Measurements from ENCODE around the gene VPS37B.

Gene VPS37B

GRCh38 chr12:122852336-122853275 is 43.3 kb downstream of the VPS37B start:
- DNase-seq (ENCODE audit: low read depth): no peak

- no peak for DNase-seq (ENCODE audit: low read depth)
These were observed 44.1 kb downstream of the VPS37B start for GRCh38 chr12:122851820-122852219.

DNA sequence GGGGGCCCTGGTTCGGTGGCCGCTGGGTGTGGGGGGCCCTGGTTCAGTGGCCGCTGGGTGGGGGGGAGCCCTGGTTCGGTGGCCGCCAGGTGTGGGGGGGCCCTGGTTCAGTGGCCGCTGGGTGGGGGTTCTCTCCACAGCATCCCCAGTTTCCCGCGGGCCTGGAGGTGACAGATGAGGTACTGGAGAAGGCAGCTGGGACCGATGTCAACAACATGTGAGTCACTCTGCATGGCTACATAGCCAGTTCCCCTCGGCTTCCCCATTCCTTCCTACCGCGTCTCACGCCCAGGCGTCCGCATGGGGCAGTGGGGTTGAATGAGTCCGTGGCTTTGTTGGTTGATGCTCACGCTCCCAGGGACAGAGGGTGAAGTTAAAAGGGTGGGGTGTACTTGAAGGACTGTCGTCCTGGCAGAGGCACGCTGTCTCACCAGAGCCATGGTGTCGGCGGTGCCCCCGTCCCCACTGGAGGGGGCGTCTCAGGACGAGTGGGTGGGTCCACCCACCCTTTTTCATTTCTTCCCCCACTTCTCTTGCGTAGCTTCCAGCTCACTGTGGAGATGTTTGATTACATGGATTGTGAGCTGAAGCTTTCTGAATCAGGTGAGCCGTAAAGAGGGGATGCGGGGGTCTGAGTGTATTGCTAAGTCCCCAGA is 45.1 kb downstream of the VPS37B start:
- DNase-seq (ENCODE audit: low read depth): no peak

DNA sequence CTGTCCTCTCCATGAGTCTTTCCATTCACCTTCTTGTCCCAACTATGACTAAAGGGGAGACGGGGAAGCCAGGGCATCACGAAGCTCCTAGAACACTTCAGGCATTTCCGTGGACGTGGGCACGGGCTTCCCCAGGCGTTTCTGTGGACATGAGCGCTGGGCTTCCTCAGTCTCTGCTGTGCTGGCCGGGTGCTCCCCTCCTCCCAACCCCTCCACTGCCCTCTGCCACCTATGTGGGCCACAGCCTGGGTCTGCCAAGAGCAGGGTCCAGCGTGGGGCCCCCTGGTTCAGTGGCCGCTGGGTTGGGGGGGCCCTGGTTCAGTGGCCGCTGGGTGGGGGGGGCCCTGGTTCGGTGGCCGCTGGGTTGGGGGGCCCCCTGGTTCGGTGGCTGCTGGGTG is 45.9 kb downstream of the VPS37B start:
- no peak for DNase-seq (ENCODE audit: low read depth)

GRCh38 chr12:122849352-122850047 is 46.4 kb downstream of the VPS37B start:
- DNase-seq (ENCODE audit: low read depth): no peak

DNA sequence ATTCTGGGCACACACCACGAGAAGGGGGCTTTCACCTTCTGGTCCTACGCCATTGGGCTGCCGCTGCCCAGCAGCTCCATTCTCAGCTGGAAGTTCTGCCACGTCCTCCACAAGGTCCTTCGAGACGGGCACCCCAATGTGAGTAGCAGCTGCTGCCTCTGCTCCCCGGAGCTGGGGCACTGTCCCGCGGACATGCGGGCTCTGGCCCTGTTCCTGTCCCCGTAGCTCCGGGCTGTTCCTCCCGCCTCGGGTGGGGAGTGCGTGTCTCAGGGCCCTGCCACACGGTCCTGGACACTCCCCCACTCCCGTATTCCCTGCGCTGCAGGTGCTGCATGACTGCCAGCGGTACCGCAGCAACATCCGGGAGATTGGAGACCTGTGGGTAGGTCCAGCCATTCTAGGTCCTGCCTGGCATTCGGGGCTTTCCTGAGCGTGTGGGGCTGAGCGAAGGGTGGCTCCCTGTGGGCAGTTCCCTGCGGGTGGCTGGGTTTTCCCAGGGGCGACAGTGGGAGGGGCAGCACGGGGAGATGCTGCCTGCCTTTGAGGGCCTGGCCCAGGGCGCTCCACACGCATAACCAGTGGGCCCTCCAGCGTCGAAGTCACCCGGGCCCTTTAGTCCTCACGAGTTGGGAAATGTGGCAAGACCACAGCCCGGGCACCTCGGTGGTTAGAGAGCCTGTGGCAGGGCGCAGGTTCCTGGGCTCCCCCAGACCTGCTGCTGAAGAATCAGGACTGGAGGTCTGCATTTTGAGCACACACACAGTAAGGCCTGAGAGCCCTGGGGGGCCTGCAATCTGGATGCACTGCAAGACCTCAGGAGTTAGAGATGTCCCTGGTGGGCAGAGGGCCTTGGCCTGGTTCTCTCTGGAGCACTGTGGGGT is 47.2 kb downstream of the VPS37B start:
- DNase-seq (ENCODE audit: low read depth): no peak

DNA sequence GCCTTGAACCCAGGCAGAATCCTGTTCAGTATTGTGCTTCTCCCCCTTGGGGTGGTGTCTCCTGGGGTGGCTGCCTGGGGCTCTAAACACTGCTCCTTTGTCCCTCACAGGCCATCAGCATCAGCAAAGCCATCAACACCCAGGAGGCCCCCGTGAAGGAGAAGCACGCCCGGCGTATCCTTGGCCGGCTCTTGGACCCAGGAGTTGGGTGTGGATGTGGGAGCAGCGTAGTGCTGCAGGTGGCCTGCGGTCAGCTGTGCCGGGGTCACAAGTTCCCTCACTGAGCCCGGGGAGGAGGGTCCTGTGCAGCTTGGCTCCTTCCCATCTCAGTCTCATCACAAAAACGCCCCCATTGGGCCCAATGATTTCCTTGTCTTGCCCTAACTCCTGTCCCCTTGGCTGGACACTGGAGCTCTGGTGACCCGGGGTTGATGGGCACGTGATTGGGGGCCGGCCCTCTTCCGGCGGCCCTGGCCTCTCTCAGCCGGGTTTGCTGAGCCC is 48.0 kb downstream of the VPS37B start:
- no peak for DNase-seq (ENCODE audit: low read depth)

DNA sequence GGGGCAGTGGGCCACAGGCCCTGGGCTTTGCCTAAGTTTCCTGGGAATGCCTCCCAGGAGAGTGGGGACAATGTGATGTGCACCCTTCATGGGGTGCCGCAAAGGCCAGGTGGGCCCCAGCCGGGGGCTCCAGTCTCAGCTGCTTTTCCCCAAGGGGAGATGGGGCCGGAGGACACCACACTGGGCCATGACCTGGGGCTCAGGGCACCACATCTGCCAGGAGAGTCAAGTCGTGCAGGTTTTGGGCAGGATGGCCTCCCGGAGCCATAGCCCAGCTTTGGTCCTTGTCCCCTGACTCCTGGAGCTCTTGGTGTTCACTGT is 48.4 kb downstream of the VPS37B start:
- DNase-seq (ENCODE audit: low read depth): no peak

- no peak for DNase-seq (ENCODE audit: low read depth)
These were observed 49.1 kb downstream of the VPS37B start for GRCh38 chr12:122846622-122847515.

- no peak for DNase-seq (ENCODE audit: low read depth)
These were observed 49.9 kb downstream of the VPS37B start for GRCh38 chr12:122845865-122846621.

DNA sequence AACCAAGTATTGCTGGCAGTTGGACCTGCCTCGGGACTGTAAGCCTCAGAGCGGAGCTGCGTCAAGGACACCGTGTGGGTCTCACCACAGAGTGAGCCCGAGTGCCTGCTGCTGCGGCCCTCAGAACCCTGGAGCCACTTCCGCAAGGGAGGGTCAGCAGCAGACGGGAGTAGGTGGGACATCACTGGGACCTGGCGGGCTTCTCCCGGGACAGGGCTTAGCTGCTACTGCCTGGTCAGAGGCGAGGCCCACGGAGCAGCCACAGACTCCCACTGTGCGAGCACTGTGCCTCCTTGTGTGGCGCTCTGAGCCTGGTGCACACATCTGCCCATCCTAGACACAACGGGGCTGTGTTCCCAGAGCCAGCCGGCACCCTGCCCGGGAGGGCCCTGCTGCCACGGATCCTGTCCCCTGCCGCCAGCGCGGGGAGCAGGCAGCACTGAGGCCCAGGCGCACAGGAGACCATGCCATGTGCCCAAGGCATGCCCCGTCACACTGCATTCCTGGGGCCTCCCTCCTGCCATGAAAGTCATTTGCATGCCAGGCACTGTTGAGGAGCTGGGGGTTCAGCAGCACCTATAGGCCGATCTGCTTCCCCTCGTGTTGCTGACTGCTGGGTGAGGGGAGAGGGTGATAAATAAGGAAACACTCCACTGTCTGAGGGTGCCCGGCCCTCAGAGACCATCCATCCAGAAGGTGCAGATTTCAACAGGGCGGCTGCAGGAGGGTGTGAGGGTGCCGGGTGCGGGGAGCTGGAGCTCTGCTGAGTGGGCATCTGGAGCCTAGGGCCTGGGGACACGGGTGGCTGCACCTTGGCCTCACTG is 50.7 kb downstream of the VPS37B start:
- DNase-seq (ENCODE audit: low read depth): no peak

DNA sequence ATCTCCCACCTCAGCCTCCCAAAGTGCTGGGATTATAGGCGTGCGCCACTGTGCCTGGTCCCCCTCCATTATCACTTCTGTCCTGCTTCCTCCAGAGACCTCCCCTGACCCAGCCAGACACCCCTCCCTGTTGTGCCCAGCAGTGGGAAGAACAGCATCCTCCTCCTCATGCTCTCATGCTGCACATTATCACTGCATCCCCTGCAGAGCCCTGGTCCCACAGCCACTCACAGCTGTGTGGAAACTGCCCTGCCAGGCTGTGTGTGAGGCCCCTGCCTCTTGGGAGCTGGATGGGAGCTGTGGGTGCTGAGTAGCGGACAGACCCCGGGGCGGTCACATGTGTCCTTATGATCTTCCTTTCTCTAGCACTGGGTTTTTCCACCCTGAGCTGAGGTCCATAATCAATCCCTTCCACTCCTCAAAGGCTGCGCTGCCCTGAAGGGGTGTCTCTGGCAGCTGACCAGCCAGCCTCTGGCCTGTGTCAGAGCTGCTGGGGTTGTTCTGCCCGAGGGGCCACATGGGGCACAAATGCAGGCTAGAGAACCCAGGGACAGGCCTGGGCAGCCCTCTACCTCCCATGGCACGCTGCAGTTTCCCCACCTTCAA is 51.5 kb downstream of the VPS37B start:
- no peak for DNase-seq (ENCODE audit: low read depth)

DNA sequence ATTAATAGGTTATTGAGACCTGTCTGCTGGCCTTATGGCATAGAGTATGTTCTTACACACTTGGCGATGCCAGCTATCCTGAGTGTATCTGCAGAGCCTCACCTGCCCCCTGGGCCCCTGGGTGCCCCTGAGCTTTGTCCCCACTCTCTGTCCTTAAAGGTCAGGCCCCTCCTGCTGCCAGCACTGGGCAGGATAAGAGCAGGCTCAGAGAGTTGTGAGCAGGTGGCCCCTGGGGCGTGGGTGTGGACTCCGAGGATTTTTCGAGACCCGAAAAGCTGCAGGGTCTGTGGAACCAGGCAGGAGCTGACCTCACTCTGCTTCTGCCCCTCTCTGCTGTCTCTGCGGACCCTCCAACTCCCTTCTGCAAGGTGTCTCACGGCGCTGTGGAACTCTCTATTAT is 52.5 kb downstream of the VPS37B start:
- DNase-seq (ENCODE audit: low read depth): no peak

- no peak for DNase-seq (ENCODE audit: low read depth)
These were observed 53.2 kb downstream of the VPS37B start for GRCh38 chr12:122842505-122843405.

DNA sequence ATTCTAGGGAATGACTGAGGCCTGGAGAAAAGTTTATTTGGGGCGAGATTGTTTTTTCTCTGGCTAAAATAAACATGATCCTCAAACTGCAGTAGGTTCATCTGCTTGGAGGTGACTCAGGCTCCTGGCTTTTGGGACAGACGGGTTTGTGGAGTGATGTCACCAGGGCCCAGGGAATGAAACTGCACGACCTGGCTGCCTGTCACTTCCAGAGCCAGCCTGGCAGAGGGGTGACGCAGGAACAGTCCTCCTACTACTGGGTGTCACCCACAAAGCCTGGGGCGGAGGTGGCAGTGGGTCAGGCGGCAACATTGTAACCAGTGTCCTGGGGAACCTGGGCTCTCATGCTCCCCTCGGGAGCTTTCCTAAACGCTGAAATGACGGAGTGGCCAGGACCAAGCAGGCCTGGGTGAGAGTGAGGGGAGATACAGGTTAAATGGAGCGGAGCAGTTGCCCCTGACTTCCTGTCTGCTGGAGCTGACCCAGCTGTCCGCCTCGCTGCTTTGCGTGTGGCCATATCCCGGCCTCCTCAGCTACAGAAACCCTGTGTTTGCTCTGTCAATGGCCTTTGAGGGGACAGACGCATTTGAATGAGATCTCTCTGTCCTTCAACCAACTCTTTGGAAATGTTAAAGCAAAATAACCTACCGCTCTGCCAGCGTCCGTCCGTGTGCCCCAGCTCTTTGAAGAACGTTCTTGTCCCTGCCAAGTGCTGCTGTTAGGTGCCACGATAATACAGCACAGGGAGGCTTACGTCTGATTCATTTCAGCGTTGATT is 54.2 kb downstream of the VPS37B start:
- peak; percentile 64 for DNase-seq (ENCODE audit: low read depth)

DNA sequence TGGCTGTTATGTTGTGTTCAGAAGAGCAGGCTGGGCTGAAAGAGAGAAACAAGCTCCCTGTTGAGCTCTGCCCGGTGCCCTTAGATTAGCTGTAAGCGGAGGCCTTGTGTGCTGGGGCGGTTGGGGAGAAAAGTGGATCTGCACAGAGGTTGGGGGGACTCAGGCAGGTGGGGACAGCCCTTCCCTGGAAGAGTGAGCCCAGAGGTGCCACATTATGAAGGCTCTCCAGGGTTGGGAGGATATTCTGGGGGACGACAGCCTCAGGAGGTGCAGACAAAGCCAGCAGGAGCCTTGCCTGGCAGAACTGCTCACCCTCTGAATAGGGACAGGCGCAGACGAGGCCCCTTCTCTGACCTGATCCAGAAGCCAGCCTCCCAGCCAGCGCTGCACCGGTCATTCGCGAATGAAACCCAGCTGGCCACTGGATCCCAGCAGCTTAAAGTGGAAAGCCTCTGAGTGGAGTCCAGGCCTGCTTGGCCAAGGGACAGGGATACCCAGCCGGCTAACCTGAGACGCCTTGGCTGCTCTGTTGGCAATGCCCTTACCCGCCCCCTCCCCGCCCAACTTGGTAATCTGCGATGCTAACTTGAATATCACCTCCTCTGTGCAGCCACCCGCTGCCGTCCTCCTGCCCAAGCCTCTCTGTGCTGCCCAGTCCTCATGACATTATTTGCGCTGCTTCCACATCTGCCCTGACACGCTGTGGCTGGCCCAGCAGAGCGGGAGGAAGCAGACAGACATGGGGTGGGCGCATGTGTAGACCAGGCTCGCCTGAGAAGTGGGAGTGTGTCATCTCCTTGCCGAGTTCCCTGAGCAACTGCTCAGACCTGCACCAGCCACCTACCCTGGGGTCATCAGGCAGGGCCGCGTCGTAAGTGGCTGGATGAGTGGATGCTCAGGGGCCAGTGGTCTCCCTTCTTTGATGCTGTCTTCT is 55.1 kb downstream of the VPS37B start:
- DNase-seq (ENCODE audit: low read depth): no peak

All from GM04504 (cell line).